UCSD-AML1 (cell line): ENCODE measurements around the gene PLEKHG3.

Experiments used
- DNase-seq: peaks from one replicate; lab custom pipeline; 2025; ENCODE audit not compliant: unreplicated experiment; lab: John Stamatoyannopoulos, UW

The PLEKHG3 gene

GRCh38 chr14:64706119-64706592, 1.9 kb downstream of the PLEKHG3 start:
- no peak for DNase-seq

GRCh38 chr14:64706593-64707193, 2.5 kb downstream of the PLEKHG3 start:
- DNase-seq, result no peak

GRCh38 chr14:64707661-64708060, 3.4 kb downstream of the PLEKHG3 start:
- DNase-seq, result no peak

GRCh38 chr14:64708148-64709004, 4.2 kb downstream of the PLEKHG3 start:
- peak; percentile 94 for DNase-seq

GRCh38 chr14:64709126-64709525, 4.9 kb downstream of the PLEKHG3 start:
- DNase-seq, result no peak

- no peak for DNase-seq
Observed at GRCh38 chr14:64711039-64711438, 6.8 kb downstream of the PLEKHG3 start.

- DNase-seq, result no peak
Observed at GRCh38 chr14:64713677-64714076, 9.5 kb downstream of the PLEKHG3 start.

- DNase-seq, result no peak
Observed at GRCh38 chr14:64714432-64715025, 10.3 kb downstream of the PLEKHG3 start.

- DNase-seq, result no peak
Observed at GRCh38 chr14:64715146-64715627, 11.0 kb downstream of the PLEKHG3 start.

GRCh38 chr14:64715628-64716412, 11.6 kb downstream of the PLEKHG3 start:
- no peak for DNase-seq

- no peak for DNase-seq
Observed at GRCh38 chr14:64717870-64718269, 13.6 kb downstream of the PLEKHG3 start.

GRCh38 chr14:64718762-64719161, 14.5 kb downstream of the PLEKHG3 start:
- DNase-seq, result no peak

- DNase-seq, result no peak
Observed at GRCh38 chr14:64719601-64720000, 15.4 kb downstream of the PLEKHG3 start.

- DNase-seq, result no peak
Observed at GRCh38 chr14:64720131-64720576, 15.9 kb downstream of the PLEKHG3 start.

GRCh38 chr14:64721391-64721791, 17.2 kb downstream of the PLEKHG3 start:
- no peak for DNase-seq

- DNase-seq, result no peak
Observed at GRCh38 chr14:64721899-64722298, 17.7 kb downstream of the PLEKHG3 start.

GRCh38 chr14:64722842-64723447, 18.7 kb downstream of the PLEKHG3 start:
- DNase-seq, result peak; percentile 33

- DNase-seq, result no peak
Observed at GRCh38 chr14:64723691-64724577, 19.7 kb downstream of the PLEKHG3 start.

GRCh38 chr14:64724578-64724930, 20.3 kb downstream of the PLEKHG3 start:
- no peak for DNase-seq
